Ishikawa (cell line): Measurements from ENCODE around the gene PTPN1.

Experiments
- CEBPB ChIP-seq: IDR thresholded peaks from 2 replicates; pipeline ENCODE4 v1.6.1; 2012
- CREB1 ChIP-seq: IDR thresholded peaks from 2 replicates; pipeline ENCODE4 v1.6.1; 2012; ENCODE audit warnings: low read depth
- EGR1 ChIP-seq: IDR thresholded peaks from 2 replicates; pipeline ENCODE4 v1.6.1; 2012
- EP300 ChIP-seq: IDR thresholded peaks from 2 replicates; pipeline ENCODE4 v1.6.1; 2012; ENCODE audit warnings: borderline replicate concordance
- FOXM1 ChIP-seq: IDR thresholded peaks from 2 replicates; pipeline ENCODE4 v1.6.1; 2012; ENCODE audit warnings: low read depth, borderline replicate concordance
- RAD21 ChIP-seq: IDR thresholded peaks from 2 replicates; pipeline ENCODE4 v1.6.1; 2012; ENCODE audit warnings: low read depth
- REST ChIP-seq: IDR thresholded peaks from 2 replicates; pipeline ENCODE4 v1.6.1; 2012; ENCODE audit warnings: low read depth, mild to moderate bottlenecking
- TAF1 ChIP-seq: IDR thresholded peaks from 2 replicates; pipeline ENCODE4 v1.6.1; 2012; ENCODE audit warnings: low read depth, mild to moderate bottlenecking
- TEAD4 ChIP-seq: IDR thresholded peaks from 2 replicates; pipeline ENCODE4 v1.6.1; 2012
- USF1 ChIP-seq: IDR thresholded peaks from 2 replicates; pipeline ENCODE4 v1.6.1; 2012
- YY1 ChIP-seq: IDR thresholded peaks from 2 replicates; pipeline ENCODE4 v1.6.1; 2012; ENCODE audit warnings: low read depth
- ZBTB7A ChIP-seq: IDR thresholded peaks from 2 replicates; pipeline ENCODE4 v1.6.1; 2012; ENCODE audit warnings: low read depth
- TF ChIP-seq, protein P1 (sequence below): IDR thresholded peaks from 2 replicates; pipeline ENCODE4 v1.6.1; 2012

DNA sequence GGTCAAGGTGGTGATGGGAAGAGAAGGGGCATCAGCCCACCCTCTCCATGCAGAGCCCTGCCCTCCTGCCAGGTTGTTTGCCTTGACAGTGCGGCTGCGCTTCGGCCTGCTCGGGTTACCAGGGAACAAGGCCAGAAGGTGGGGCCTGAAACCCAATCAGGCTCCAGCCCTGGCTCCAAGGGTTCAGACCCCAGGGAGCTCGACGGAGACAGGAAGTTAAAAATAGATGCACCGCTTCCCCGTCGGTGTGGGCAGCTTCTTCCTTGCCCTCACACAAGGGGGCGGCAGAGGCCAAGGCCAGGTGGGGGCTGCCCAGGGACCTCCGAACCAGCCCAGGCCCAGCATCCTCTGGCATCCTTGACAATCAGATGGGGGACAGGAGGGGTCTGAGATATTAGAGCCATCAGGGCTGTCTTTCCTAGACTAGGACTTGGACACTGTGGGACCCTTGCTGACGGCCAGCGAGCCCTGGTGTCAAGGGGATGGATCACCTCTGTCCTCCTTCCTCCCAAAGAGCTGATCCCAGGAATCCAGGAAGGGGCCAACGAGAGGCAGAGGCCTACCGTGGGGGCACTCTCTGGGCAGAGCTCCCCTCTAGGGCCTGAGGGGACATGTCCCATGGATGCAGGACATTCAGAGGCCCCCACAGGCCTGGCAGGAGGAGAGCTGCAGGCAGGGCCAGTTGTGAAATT is 115.9 kb downstream of the PTPN1 start:
- TF ChIP-seq RAD21, result peak; percentile 91
- no peak for TF ChIP-seq USF1
- no peak for TF ChIP-seq CEBPB
- no peak for TF ChIP-seq YY1
- no peak for TF ChIP-seq REST
- no peak for TF ChIP-seq EP300
- no peak for TF ChIP-seq TAF1
- TF ChIP-seq ZBTB7A, result no peak; the same call in 1 of the 2 replicates
- no peak for TF ChIP-seq FOXM1
- no peak for TF ChIP-seq CREB1
- TF ChIP-seq, protein P1, sequence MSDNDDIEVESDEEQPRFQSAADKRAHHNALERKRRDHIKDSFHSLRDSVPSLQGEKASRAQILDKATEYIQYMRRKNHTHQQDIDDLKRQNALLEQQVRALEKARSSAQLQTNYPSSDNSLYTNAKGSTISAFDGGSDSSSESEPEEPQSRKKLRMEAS, result peak; percentile 38; the same call in 1 of the 2 replicates
- TF ChIP-seq TEAD4, result no peak
- TF ChIP-seq EGR1, result no peak
